PC-9 (cell line): ENCODE results near the gene GUCA2B.

Source experiments
- EZH2 ChIP-seq: fragments of 200-600 bp; sonication (generic); IDR thresholded peaks from 2 replicates; pipeline ENCODE4 v1.8.0; 2017; ENCODE audit warnings: antibody characterized with exemption, low read depth
- TF ChIP-seq, protein P1 (sequence below): fragments of 200-600 bp; sonication (generic); conservative IDR thresholded peaks from 2 replicates; pipeline ENCODE4 v1.6.1; 2017; ENCODE audit warnings: mixed run types, antibody characterized with exemption, mild to moderate bottlenecking, moderate library complexity

DNA sequence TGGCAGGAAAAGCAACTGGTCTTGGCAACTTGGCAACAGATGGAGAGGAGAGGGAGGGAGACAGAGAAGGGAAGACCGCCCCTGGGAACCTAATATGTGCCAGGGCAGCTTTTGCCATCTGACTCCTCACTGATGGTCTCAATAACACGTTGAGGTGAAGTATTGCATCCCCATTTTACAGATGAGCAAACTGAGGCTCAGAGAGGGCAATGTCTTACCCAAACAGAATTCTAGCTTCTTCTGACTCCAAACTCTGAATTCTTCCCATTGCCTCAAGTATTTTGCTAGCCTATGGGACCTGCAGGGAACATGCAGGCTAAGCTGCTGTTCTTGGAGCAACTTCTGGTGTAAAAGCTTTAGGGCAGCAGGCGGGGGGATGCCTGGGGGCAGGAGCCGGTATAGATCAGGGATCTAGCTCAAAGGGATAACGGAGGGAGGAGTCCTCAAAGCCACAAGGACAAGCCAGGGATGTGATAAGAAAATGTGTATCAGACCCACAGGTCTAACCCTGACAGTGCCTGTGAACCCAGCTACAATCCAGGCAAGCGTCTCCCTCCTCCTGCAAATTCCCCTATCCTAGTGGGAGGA is 18.6 kb downstream of the GUCA2B start:
- TF ChIP-seq, protein P1, sequence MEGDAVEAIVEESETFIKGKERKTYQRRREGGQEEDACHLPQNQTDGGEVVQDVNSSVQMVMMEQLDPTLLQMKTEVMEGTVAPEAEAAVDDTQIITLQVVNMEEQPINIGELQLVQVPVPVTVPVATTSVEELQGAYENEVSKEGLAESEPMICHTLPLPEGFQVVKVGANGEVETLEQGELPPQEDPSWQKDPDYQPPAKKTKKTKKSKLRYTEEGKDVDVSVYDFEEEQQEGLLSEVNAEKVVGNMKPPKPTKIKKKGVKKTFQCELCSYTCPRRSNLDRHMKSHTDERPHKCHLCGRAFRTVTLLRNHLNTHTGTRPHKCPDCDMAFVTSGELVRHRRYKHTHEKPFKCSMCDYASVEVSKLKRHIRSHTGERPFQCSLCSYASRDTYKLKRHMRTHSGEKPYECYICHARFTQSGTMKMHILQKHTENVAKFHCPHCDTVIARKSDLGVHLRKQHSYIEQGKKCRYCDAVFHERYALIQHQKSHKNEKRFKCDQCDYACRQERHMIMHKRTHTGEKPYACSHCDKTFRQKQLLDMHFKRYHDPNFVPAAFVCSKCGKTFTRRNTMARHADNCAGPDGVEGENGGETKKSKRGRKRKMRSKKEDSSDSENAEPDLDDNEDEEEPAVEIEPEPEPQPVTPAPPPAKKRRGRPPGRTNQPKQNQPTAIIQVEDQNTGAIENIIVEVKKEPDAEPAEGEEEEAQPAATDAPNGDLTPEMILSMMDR: no peak
- no peak for TF ChIP-seq EZH2
